CD4-positive, alpha-beta T cell treated with Interleukin-2 at 100 ng/mL for 4 hours (primary cell): ENCODE results near the gene BLCAP.

Experiments used
- DNase-seq: peaks from one replicate; pipeline ENCODE4 v3.0.0-alpha.2; 2020; ENCODE audit warnings: low spot score

Gene BLCAP

GRCh38 chr20:37529214-37529967, 1.7 kb upstream of the BLCAP start:
- DNase-seq: no peak

GRCh38 chr20:37528446-37529213, 954 bp upstream of the BLCAP start:
- DNase-seq: no peak

GRCh38 chr20:37526839-37527637, 638 bp downstream of the BLCAP start:
- no peak for DNase-seq

GRCh38 chr20:37526238-37526838, 1.3 kb downstream of the BLCAP start:
- DNase-seq: no peak

- no peak for DNase-seq
Measured at GRCh38 chr20:37525810-37526209, 1.9 kb downstream of the BLCAP start.

- DNase-seq: peak; percentile 52
Measured at GRCh38 chr20:37524859-37525708, 2.6 kb downstream of the BLCAP start.

- DNase-seq: no peak
Measured at GRCh38 chr20:37523911-37524700, 3.6 kb downstream of the BLCAP start.

- no peak for DNase-seq
Measured at GRCh38 chr20:37523012-37523391, 4.7 kb downstream of the BLCAP start.

- DNase-seq: no peak
Measured at GRCh38 chr20:37522260-37523011, 5.2 kb downstream of the BLCAP start.

- no peak for DNase-seq
Measured at GRCh38 chr20:37521061-37521771, 6.5 kb downstream of the BLCAP start, which contains the start of gene NNAT. NNAT (plus strand) TSS chr20:37521250; CDS start chr20:37521332, 82 bp downstream.

- DNase-seq: no peak
Measured at GRCh38 chr20:37520419-37520955, 7.2 kb downstream of the BLCAP start.

- DNase-seq: no peak
Measured at GRCh38 chr20:37519508-37520418, 7.9 kb downstream of the BLCAP start.

GRCh38 chr20:37518606-37519507, 8.8 kb downstream of the BLCAP start:
- DNase-seq: no peak

GRCh38 chr20:37518059-37518458, 9.6 kb downstream of the BLCAP start:
- DNase-seq: no peak

- no peak for DNase-seq
Measured at GRCh38 chr20:37516811-37517750, 10.6 kb downstream of the BLCAP start.
